Vagina (tissue), 2 donors: ENCODE measurements around the gene ZBTB20. TPM values are rescaled to one million over a fixed set of nuclear protein-coding genes. Genes with fewer than 3 reads are reported as not detected.

ENCODE experiments used
- DNase-seq, 2 donors: peaks; one replicate each; pipeline ENCODE4 v3.0.0-alpha.2; 2017; ENCODE audit errors: extremely low spot score in 2 of 2
- H3K27ac ChIP-seq: fragments of 200-600 bp; sonication (generic); one replicate; pipeline ENCODE4 v1.5.1; 2019
- H3K27me3 ChIP-seq: fragments of 200-600 bp; sonication (generic); one replicate; pipeline ENCODE4 v1.5.1; 2019
- H3K36me3 ChIP-seq, 2 donors: fragments of 200-600 bp; sonication (generic); one replicate each; pipeline ENCODE4 v1.5.1; 2017 to 2019
- H3K4me1 ChIP-seq: fragments of 200-600 bp; sonication (generic); one replicate; pipeline ENCODE4 v1.5.1; 2019
- H3K4me3 ChIP-seq, 2 donors: fragments of 200-600 bp; sonication (generic); 1 replicate in 1 of 2; 2 replicates in 1 of 2; pipeline ENCODE4 v1.5.1; 2016 to 2019
- H3K9me3 ChIP-seq: fragments of 200-600 bp; sonication (generic); one replicate; pipeline ENCODE4 v1.5.1; 2019
- CTCF ChIP-seq, 3 experiments: fragments of 450-650 bp in 2 of 3; fragments of 200-600 bp in 1 of 3; sonication (generic) in 1 of 3; IDR thresholded peaks; one replicate each; pipeline ENCODE4 v1.5.1; 2017 to 2019; ENCODE audit warnings: antibody characterized with exemption in 3 of 3, mild to moderate bottlenecking in 2 of 3, moderate library complexity in 2 of 3
- POLR2A ChIP-seq, 2 donors: fragments of 450-650 bp; IDR thresholded peaks; one replicate each; pipeline ENCODE4 v1.6.1; 2017; ENCODE audit warnings: antibody characterized with exemption in 2 of 2, mild to moderate bottlenecking in 2 of 2, moderate library complexity in 2 of 2
- POLR2AphosphoS5 ChIP-seq, 2 donors: sonication (generic); formaldehyde crosslinking; IDR thresholded peaks; one replicate each; pipeline ENCODE4 v1.9.0; 2017; ENCODE audit warnings: antibody characterized with exemption in 2 of 2, mild to moderate bottlenecking in 2 of 2, low read depth in 1 of 2; ENCODE audit not compliant: insufficient read depth in 1 of 2
- intact Hi-C: fragments of 100-400 bp; cut with DNase I; formaldehyde crosslinking; loops from one replicate; pipeline ENCODE4 v1.15.1; 2023
- total RNA-seq: library from RNA; depleted of rRNA; stranded (reverse); fragments of >200 nt; gene quantifications from one replicate; pipeline ENCODE4 v1.2.3, GENCODE V29; 2016

The ZBTB20 gene
- total RNA-seq, 1 donor from 2014 or later = 64.8 TPM

DNA sequence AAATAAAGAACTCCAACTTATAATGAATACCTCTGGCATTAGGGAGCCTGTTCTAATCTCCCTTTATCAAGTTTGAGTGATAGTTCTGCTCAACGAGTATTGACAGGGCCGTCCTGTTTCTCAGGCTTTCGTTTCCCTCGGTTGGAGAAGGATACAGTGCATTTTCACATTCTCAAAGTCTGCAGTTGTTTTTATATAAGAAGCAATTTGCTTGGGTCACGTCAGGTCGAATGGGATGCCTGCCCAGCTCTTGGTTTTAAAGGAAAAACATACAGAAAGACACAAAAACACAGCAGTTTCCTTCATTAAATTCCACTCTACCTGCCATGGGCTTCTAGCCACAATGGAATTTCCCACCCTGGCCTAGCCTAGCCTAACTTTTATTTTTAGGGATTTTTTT, 487.0 kb downstream of the ZBTB20 start:
- no peak for DNase-seq
- Histone ChIP-seq H3K4me1 (peaks cover 26% of the 10 kb centered on the region), H3K36me3 (no peaks in the 10 kb centered on the region), H3K27me3 (no peaks in the 10 kb centered on the region), H3K27ac (peak overlapping the region; percentile 76), H3K9me3 (no peaks in the 10 kb centered on the region), H3K4me3 (no peak overlapping the region)
- no peak for TF ChIP-seq CTCF (IDR thresholded peaks at IDR 0.05)
- TF ChIP-seq POLR2A (IDR thresholded peaks at IDR 0.05) = no peak
- no peak for TF ChIP-seq POLR2AphosphoS5 (IDR thresholded peaks at IDR 0.05; ENCODE audit: insufficient read depth in 1 of 2, low read depth in 1 of 2)
- intact Hi-C loops = no loop called here

- Histone ChIP-seq H3K4me1 (peaks cover 26% of the 10 kb centered on the region), H3K27ac (peak overlapping the region; percentile 76), H3K27me3 (no peaks in the 10 kb centered on the region), H3K9me3 (no peaks in the 10 kb centered on the region), H3K36me3 (no peaks in the 10 kb centered on the region), H3K4me3 (no peak overlapping the region)
- intact Hi-C loops = no loop called here
- no peak for DNase-seq
- TF ChIP-seq CTCF (IDR thresholded peaks at IDR 0.05) (no peak), POLR2AphosphoS5 (IDR thresholded peaks at IDR 0.05; ENCODE audit: insufficient read depth in 1 of 2, low read depth in 1 of 2) (no peak), POLR2A (IDR thresholded peaks at IDR 0.05) (no peak)
Observed at GRCh38 chr3:114659109-114660061, 487.7 kb downstream of the ZBTB20 start.

- H3K27ac ChIP-seq = no peak overlapping the region
- peaks cover 14% of the 10 kb centered on the region for H3K4me1 ChIP-seq
- no peaks in the 10 kb centered on the region for H3K9me3 ChIP-seq
- TF ChIP-seq CTCF (IDR thresholded peaks at IDR 0.05) (no peak), POLR2AphosphoS5 (IDR thresholded peaks at IDR 0.05; ENCODE audit: insufficient read depth in 1 of 2, low read depth in 1 of 2) (no peak), POLR2A (IDR thresholded peaks at IDR 0.05) (no peak)
- H3K36me3 ChIP-seq = no peaks in the 10 kb centered on the region
- H3K27me3 ChIP-seq = no peaks in the 10 kb centered on the region
- no peak overlapping the region for H3K4me3 ChIP-seq
- DNase-seq = no peak
- intact Hi-C loops = no loop called here
Observed at GRCh38 chr3:114651555-114651954, 495.5 kb downstream of the ZBTB20 start.

DNA sequence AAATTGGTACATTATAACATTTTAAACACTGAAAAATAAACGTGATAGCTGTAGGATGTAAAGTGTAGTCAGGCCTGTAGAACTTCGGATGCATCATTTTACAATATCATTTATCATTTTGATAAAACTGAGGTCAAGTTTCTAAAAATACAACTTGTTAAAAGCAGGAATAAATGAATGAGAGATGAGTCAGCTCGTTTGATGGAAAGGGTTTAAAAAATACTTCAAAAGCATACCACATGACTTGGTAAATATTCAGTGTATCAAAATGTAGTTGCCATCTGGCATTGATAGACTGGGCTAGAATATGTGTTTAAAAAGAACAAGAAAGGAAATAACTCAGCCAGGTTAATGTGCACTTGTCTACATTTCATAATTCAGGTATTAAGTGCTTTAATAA, 496.3 kb downstream of the ZBTB20 start:
- Histone ChIP-seq H3K27me3 (no peaks in the 10 kb centered on the region), H3K9me3 (no peaks in the 10 kb centered on the region), H3K36me3 (no peaks in the 10 kb centered on the region), H3K27ac (no peak overlapping the region), H3K4me1 (peaks cover 14% of the 10 kb centered on the region), H3K4me3 (no peak overlapping the region)
- no peak for DNase-seq
- intact Hi-C loops = no loop called here
- TF ChIP-seq POLR2A (IDR thresholded peaks at IDR 0.05) (no peak), CTCF (IDR thresholded peaks at IDR 0.05) (no peak), POLR2AphosphoS5 (IDR thresholded peaks at IDR 0.05; ENCODE audit: insufficient read depth in 1 of 2, low read depth in 1 of 2) (no peak)

GRCh38 chr3:114649331-114649730, 497.8 kb downstream of the ZBTB20 start:
- H3K4me3 ChIP-seq = no peak overlapping the region
- H3K9me3 ChIP-seq = no peaks in the 10 kb centered on the region
- no peak for DNase-seq
- H3K27me3 ChIP-seq = no peaks in the 10 kb centered on the region
- H3K36me3 ChIP-seq = no peaks in the 10 kb centered on the region
- peaks cover 14% of the 10 kb centered on the region for H3K4me1 ChIP-seq
- TF ChIP-seq POLR2A (IDR thresholded peaks at IDR 0.05) = no peak
- no peak for TF ChIP-seq CTCF (IDR thresholded peaks at IDR 0.05)
- no peak for TF ChIP-seq POLR2AphosphoS5 (IDR thresholded peaks at IDR 0.05; ENCODE audit: insufficient read depth in 1 of 2, low read depth in 1 of 2)
- intact Hi-C loops = no loop called here
- H3K27ac ChIP-seq = no peak overlapping the region
